KOPT-K1 (cell line): ENCODE measurements around the gene ZNF839.
"Not testable (repeated sequence)": the region's sequence is repeated elsewhere in the genome, so short reads cannot be mapped to it uniquely, and the experiment has no call there.

Experiments
- H3K27ac ChIP-seq: fragments of 200-600 bp; sonication (generic); 2 replicates; pipeline ENCODE4 v1.5.1; 2016; ENCODE audit warnings: antibody characterized with exemption, mild to moderate bottlenecking, low read depth, low read length; ENCODE audit not compliant: poor library complexity, severe bottlenecking
- H3K36me3 ChIP-seq: fragments of 200-600 bp; sonication (generic); 2 replicates; pipeline ENCODE4 v1.5.1; 2017; ENCODE audit warnings: antibody characterized with exemption, mild to moderate bottlenecking, low read length, moderate library complexity; ENCODE audit not compliant: insufficient read depth
- H3K9me3 ChIP-seq: fragments of 200-600 bp; sonication (generic); 2 replicates; pipeline ENCODE4 v1.5.1; 2017; ENCODE audit warnings: antibody characterized with exemption, low read length, mild to moderate bottlenecking; ENCODE audit not compliant: insufficient read depth, poor library complexity, severe bottlenecking

Gene ZNF839

GRCh38 chr14:102321456-102322422 is 2.2 kb downstream of the ZNF839 start:
- Histone ChIP-seq H3K36me3 (peaks cover 17% of the 10 kb centered on the region), H3K9me3 (no peaks in the 10 kb centered on the region), H3K27ac (no peak overlapping the region)

GRCh38 chr14:102323102-102323501 is 3.6 kb downstream of the ZNF839 start:
- H3K36me3 ChIP-seq: peaks cover 17% of the 10 kb centered on the region
- H3K27ac ChIP-seq: no peak overlapping the region

GRCh38 chr14:102325791-102326345 is 6.3 kb downstream of the ZNF839 start:
- Histone ChIP-seq H3K9me3 (no peaks in the 10 kb centered on the region), H3K36me3 (peaks cover 17% of the 10 kb centered on the region), H3K27ac (no peak overlapping the region)

More at GRCh38 chr14:102323102-102323501, 3.6 kb downstream of the ZNF839 start:
- no peaks in the 10 kb centered on the region for H3K9me3 ChIP-seq

- Histone ChIP-seq H3K9me3 (no peaks in the 10 kb centered on the region), H3K27ac (no peak overlapping the region), H3K36me3 (peaks cover 17% of the 10 kb centered on the region)
Observed at GRCh38 chr14:102326583-102326982, 7.0 kb downstream of the ZNF839 start.

GRCh38 chr14:102329381-102329780 is 9.8 kb downstream of the ZNF839 start:
- H3K27ac ChIP-seq: not testable (repeated sequence)
- peaks cover 19% of the 10 kb centered on the region for H3K36me3 ChIP-seq

GRCh38 chr14:102330806-102331205 is 11.3 kb downstream of the ZNF839 start:
- Histone ChIP-seq H3K36me3 (peaks cover 27% of the 10 kb centered on the region), H3K27ac (no peak overlapping the region), H3K9me3 (no peaks in the 10 kb centered on the region)

More at GRCh38 chr14:102329381-102329780, 9.8 kb downstream of the ZNF839 start:
- H3K9me3 ChIP-seq: not testable (repeated sequence)

- Histone ChIP-seq H3K36me3 (peaks cover 38% of the 10 kb centered on the region; the same call in 1 of the 2 replicates), H3K9me3 (no peaks in the 10 kb centered on the region), H3K27ac (no peak overlapping the region)
Observed at GRCh38 chr14:102333390-102333789, 13.8 kb downstream of the ZNF839 start.

GRCh38 chr14:102333795-102334705 is 14.5 kb downstream of the ZNF839 start:
- peaks cover 43% of the 10 kb centered on the region; the same call in 1 of the 2 replicates for H3K36me3 ChIP-seq
- no peak overlapping the region for H3K27ac ChIP-seq
- no peaks in the 10 kb centered on the region for H3K9me3 ChIP-seq

GRCh38 chr14:102335163-102335562 is 15.6 kb downstream of the ZNF839 start:
- Histone ChIP-seq H3K36me3 (peaks cover 46% of the 10 kb centered on the region; the same call in 1 of the 2 replicates), H3K9me3 (no peaks in the 10 kb centered on the region), H3K27ac (no peak overlapping the region)

GRCh38 chr14:102338724-102339123 is 19.2 kb downstream of the ZNF839 start:
- Histone ChIP-seq H3K27ac (no peak overlapping the region), H3K9me3 (no peaks in the 10 kb centered on the region), H3K36me3 (peaks cover 73% of the 10 kb centered on the region)

- Histone ChIP-seq H3K27ac (no peak overlapping the region), H3K9me3 (no peaks in the 10 kb centered on the region), H3K36me3 (peaks cover 83% of the 10 kb centered on the region)
Observed at GRCh38 chr14:102341566-102341965, 22.0 kb downstream of the ZNF839 start.

- Histone ChIP-seq H3K27ac (no peak overlapping the region), H3K36me3 (peaks cover 83% of the 10 kb centered on the region), H3K9me3 (no peaks in the 10 kb centered on the region)
Observed at GRCh38 chr14:102342238-102342637, 22.7 kb downstream of the ZNF839 start.

- Histone ChIP-seq H3K27ac (no peak overlapping the region), H3K36me3 (peaks cover 88% of the 10 kb centered on the region), H3K9me3 (no peaks in the 10 kb centered on the region)
Observed at GRCh38 chr14:102344084-102344483, 24.5 kb downstream of the ZNF839 start.

- H3K27ac ChIP-seq: no peak overlapping the region
- H3K9me3 ChIP-seq: no peaks in the 10 kb centered on the region
- peaks cover 89% of the 10 kb centered on the region for H3K36me3 ChIP-seq
Observed at GRCh38 chr14:102344485-102344884, 24.9 kb downstream of the ZNF839 start.

GRCh38 chr14:102345232-102345631 is 25.7 kb downstream of the ZNF839 start:
- H3K9me3 ChIP-seq: no peaks in the 10 kb centered on the region
- peaks cover 92% of the 10 kb centered on the region for H3K36me3 ChIP-seq
- no peak overlapping the region for H3K27ac ChIP-seq
